Measurements from ENCODE around the gene FBN1.

The FBN1 gene

DNA sequence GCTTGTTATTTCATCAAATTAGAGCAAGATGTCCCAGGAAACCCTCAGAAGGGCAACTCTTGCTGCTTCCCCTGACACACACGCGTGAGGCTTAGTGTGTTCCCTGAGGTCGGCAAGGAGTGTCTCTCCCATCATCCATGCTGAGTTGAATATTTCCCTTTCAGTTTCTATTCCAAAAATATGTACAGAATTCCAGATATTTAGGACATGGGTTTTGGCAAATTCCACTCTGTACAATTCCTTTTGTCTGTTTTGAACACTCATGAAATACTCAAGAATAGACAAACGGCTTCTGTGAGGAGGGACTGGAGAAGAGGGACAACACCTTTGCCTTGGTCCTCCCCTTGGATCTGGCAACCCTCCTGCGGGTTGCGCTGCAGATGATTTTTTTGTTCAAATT is 176.2 kb downstream of the FBN1 start:
- no peak for DNase-seq (ENCODE audit: low spot score)

DNA sequence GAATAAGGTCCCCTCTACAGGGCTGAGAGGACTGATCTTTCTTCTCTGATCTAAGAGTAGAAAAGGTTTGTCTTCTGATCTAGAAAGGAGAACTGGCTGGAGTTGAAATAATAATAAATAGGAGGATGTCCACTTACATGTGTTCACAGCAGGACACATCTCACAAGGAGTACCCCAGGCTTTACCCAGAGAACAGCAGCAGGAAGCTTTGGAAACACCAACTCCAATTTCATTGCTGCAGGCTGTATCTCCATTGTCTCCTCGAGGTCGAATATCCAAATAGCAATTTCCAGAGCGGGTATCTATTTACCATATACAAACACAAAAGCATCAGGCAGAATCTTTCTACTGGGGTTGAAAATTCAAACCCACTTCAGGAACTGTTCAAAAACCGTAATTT is 177.7 kb downstream of the FBN1 start:
- DNase-seq (ENCODE audit: low spot score) = no peak

DNA sequence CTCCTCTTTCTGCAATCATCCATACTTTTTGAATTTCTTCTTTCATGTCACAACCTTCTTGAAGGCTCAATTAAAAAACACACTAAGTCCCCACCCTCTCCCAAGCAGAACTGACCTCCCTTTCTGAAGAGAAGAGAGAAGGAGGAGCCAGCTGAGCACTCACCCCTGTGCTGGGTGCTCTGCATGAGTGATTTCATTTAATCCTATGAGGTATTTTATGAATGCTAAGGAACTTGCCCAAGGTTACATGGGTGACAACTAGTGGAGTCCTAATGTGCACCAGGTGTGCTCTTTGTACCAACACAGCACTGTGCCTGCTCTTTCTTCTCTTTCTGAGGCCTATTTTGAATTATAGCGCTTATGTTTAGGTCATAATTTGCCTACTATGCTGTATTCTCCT is 178.7 kb downstream of the FBN1 start:
- DNase-seq (ENCODE audit: low spot score) = no peak

DNA sequence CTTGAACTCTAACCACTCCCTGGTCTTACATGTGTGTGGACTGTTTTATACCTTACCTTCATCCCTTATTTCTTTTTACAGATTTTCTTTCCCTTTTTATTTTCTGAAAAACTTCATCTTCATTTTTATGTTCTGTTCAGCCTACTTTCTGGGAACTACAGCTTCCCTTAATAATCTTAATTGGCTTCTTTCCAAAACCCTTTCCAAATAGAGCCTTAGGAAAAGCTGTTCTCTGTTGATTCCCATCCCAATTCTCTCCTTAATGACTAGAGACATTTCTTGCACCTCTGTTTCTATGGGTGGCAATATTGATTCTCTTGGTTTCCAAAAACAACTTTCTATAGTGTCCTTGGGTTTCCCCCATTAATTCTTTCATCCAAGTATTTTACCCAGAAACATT is 179.4 kb downstream of the FBN1 start:
- no peak for DNase-seq (ENCODE audit: low spot score)

DNA sequence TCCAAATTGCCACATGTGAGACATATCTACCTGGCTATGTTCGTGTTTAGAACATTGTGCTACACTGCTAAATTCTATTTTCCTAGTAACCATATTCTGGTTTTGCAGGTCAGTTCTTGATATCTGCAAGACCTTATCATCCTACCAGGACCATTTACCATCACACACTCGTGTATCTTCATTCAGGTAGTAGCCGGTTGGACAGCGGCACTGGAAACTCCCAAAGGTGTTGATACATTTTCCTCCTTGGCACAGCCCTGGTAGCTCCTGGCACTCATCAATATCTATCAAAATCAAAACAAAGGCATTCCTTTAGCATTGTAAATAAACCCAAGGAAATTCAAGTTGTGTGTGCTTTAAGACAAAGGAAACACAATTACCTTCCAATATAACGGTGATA is 180.1 kb downstream of the FBN1 start:
- DNase-seq (ENCODE audit: low spot score) = no peak

DNA sequence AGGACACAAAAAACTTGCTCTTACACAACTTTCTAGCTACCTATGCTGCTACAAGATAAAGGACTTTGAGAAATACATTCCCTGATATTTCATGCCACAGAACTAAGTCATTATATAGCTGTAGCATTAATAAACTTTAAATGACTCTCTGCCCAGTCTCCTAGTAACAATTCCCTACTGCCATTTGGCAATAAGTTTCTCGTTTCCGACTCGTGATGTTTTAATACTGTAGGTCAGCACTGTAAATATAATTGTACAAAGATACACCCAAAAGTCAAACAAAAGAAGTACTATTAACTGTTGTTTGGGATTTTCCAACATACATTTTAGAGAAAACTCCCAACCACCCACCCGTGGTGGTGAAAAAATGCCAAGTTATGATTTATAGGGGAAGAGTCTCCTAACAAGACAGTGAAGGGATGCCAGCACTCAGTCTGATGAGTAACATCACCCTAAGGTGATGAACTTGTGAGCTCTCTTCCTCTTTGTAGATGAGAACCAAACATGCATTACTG is 182.1 kb downstream of the FBN1 start:
- DNase-seq (ENCODE audit: low spot score) = no peak

DNA sequence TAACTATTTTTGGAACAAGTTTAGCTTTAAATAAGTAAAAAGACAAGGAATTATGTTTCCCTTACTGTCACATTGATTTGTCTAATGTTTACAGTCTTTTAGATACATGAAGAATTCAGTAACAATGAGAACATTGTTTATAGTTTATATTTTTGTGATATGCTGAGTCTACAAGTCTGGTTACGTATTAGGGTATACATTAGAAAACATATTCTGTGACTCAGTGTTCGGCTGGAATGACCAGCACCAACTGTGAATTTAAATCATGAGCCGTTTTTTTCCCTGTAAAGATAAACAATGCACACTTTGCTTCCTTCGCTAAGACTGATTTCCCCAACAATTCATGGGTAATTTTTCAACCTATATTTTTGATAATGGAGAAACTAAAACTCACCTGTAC is 182.8 kb downstream of the FBN1 start:
- DNase-seq (ENCODE audit: low spot score) = no peak

DNA sequence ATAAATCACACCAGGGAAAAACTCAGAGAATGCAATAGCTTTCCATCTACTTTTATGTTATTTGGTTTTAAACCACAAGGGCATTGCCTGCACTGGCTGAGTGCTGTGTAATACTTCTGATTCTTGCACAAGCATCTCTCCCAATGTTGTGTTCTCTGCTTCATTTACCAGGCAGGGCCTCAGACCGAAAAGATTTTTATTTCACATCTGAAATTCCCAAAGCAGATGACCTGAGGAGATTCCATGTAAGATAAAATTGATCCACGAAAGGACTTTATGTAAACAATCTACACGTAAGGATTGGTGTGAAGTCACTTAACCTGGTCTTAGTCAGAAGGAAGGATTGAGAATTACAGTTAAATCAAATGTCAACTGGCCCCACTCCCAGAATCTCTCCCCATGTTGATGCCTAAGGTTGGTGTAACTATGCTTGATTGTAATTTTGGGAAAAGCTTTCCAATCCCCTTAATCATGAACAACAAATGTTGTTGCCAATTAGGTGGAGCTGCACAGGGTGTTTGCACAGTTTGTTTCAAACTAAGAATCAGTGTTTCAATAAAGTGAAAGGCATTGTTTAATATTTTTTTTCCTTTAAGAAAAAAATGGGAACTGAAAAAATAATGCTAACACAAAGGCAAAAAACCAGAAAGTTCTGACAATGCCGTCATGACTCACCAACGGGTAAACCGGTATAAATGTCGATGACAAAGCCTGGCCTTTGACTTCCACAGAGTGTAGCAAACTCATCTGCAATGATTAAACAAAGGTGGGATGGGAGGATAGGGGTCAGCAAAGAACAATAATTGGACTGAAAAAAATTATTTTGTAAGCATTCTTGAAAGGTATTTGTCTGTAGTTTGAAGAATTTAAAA is 185.7 kb downstream of the FBN1 start:
- DNase-seq (ENCODE audit: low spot score) = no peak

DNA sequence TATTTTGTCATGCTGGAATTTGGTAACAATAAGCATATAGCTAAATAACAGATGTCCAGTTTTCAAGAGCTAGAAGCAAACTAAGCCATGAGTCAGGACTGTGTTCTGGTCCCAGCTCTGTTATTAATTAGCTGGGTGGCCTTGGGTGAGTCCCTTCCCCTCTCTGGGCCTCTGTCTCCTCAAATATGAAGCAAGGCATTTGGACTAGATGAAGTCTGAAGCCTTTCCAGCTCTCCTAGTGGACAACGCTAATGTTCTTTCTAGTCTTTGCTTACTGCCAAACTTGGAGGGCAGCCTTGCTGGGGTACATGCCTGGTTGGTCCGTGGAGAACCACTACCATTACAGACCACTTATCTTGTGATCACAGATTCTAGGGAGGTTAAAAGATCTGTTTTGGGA is 186.6 kb downstream of the FBN1 start:
- no peak for DNase-seq (ENCODE audit: low spot score)

DNA sequence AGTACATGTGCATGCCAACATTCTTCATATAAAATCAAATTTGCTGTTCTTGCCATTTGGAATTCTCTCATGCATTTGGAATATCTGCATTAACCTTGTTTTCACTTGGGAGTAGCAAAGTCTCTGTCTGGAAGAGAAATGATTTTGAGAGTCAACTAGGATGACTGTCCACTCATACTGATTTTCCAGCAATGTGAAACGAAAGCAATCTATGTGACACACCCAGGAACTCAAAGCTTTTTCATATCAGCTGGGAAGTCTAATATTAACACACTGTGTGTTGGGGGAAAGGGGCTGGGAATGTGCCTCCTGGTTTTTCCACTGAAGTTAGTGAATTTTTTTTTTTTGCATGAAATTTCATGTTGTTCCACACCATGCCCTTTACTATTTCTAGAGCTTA is 189.4 kb downstream of the FBN1 start:
- no peak for DNase-seq (ENCODE audit: low spot score)

DNA sequence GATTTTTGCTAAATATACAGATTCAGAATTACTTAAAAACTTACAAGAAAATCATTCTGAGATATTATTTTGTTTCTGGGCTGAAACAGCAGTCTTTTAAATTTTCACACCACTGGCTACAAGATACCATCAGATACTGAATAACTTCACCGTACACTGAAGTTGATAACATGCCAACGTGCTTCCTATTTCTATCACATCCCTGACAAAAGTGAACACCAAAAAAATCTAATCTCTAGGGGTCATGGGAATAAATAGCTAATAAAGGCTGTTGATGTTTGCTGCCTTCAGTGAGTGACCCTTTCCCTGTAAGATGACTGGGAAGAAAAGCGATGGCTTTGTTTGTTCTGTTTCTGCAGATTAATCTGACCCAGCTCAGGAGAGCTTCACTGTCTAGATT is 193.8 kb downstream of the FBN1 start:
- DNase-seq (ENCODE audit: low spot score) = no peak

DNA sequence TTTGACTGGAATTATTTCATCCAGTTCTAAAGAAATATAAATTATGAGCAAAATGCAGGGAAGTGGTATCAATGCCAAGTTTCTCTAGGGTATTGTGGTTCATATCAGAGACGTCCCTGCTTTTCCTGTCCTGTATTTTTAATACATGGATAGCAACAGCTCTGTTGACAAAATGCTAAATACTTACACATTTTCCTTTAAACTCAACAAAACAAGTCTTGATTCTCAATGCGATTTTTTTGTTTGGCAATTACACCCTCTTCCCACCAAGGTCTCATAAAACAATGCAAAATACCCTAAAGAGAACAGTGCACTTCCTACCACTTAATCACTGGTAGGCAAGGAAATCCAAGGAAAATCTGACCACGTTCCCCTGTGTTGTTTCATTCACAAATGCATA is 194.3 kb downstream of the FBN1 start:
- no peak for DNase-seq (ENCODE audit: low spot score)

DNA sequence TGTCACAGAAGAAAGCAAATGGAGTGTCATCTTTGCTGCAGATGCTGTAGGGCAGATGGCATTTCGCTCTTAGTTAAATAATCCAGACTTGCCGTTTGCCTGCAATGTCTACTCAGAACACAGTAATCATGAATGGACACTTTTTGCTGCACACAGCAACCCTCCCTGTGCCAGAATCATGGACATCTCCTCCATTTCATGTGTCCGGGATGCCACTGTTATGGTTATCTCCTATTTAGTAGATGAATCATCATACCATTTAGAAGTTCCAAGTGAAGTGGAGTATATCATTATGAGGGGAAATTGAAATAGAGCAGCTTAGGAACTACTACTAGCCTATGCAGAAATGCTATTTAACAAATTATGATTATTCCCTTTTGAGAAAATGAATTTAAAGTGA is 195.8 kb downstream of the FBN1 start:
- no peak for DNase-seq (ENCODE audit: low spot score)

DNA sequence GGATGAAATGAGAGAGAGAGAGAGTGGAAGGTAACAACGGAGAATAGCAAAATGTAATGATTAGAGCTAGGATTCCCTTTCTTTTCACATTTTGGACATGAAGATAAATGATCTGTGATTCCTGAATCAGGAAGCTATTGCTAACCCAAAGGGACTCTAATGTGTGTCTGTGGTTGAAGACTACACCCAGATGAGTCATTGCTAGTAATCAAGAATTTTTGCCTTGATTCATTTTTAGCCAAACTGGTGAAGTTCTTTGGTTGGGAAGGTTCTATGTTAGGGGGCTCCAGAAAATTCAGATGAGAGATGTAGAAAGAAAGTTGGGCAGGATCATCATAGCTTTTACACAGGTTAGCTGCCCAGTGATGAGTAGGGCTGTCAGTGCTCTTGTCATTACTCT is 197.9 kb downstream of the FBN1 start:
- DNase-seq (ENCODE audit: low spot score) = no peak

DNA sequence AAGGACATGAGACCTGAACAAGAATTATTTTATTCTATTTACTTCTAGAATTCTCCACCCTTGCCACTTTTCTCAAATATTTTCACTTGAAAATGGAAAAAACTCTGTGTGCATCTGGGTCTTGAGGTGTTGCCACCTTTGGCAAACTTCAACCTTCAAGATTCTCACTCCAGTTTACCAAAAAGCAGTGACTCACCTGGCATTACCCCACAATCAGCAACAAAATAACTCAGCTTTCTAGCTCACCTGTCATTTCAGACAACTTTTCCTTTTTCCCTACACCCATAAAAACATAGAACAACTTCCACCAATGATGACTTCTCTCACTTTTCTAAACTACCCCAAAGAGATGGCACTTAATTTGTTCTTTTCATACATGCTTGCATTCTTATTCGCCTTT is 198.5 kb downstream of the FBN1 start:
- no peak for DNase-seq (ENCODE audit: low spot score)

DNA sequence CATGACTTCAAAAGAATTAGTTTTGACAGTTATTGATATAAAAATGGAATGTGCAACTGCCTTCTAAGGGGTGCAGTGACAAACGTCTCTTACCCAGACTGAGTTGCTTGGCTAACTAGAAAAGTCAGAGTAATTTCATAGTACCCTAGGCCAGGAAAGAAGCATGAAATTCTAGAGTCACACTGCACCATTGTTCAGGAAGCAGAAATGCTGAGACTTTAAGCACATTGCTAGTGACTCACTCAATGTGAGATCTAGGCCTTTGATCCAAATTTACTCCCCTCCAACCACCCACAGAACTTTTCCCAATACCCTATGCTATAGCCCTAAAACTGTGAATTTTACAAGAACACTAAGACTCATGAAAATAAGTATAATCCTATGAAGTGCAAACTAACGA is 203.5 kb downstream of the FBN1 start:
- no peak for DNase-seq (ENCODE audit: low spot score)

DNA sequence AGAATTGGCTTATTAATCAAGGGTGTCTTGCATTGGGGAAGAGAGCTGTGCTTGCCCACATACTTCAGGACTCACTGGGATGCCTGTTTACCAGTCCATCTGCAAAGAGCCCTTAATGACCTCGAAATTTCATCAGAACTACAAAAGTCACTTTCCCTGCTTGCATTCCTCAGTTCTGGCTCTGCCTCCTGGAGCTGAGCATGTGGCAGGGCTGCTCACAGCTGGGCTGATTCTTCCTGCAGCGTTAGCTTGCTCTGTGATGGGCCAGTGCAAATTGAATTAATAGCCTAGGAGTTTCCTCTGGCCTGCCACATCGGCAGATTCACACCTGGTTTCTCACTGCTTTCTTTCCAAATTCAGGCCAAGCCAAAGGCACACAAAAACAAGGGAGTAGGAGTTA is 205.4 kb downstream of the FBN1 start:
- no peak for DNase-seq (ENCODE audit: low spot score)

DNA sequence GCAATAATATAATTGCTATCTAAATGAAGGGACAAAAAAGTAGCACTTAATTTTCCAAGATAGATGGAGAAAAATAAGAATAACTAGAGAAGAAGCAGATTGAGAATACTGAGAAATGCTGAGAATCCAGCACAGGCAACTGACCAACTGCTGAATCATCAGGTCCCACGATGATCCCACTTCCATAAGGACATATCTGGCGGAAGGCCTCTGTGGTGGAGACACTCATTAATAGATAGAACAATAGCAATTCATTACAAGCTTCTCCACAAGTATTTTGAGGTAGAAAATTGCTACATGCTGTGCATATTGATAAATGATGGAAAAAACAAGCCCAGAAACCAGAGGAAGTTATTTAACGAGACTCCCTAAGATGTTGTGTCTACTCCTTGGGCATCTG is 208.3 kb downstream of the FBN1 start:
- no peak for DNase-seq (ENCODE audit: low spot score)

DNA sequence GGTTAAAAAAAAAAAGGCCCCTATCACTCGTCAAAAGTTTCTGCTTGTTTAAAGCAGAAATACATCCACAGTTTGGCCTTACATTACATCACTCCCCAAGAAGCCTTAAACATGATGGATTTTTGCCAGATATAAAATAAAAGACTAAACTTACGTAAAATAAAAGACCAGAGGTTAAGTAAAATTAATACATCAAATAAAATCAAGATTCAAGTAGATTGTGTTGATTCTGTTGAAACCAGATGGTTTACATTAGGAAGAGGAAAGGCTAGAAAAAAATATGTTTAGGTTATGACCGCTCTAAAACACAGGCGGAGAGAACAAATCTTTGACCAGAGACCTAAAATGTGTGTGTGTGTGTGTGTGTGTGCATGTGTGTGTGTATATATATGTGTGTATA is 210.2 kb downstream of the FBN1 start:
- DNase-seq (ENCODE audit: low spot score) = no peak

DNA sequence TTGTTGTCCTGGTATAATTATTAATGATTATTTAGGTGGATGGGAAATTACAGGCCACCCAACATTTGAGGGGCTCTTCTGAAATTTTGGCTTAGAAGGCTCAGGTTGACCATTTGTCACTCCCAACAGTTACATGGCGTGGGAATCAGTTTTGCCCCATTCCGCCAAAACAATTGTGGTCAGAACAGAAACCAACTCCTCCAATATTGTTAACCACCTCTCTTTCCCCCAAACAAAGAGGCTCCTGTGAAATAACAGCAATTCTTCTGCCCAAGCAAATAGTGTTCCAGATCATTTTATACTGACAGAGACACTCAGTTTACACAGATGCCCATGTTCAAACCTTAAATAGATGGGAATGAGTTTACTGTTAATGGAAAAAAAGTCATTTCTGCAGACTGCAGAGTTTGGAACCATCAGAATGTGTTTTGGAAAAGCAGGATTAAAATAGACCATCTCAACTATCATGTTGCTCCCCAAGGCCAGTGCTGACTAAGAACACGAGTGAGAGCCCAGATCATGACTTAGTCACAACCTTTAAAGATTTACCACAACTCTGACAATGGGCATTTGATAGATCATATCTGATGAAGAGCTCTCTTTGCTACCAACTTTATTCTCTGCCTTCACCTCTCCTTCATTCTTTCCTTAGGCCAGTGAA is 212.2 kb downstream of the FBN1 start:
- DNase-seq (ENCODE audit: low spot score) = no peak

DNA sequence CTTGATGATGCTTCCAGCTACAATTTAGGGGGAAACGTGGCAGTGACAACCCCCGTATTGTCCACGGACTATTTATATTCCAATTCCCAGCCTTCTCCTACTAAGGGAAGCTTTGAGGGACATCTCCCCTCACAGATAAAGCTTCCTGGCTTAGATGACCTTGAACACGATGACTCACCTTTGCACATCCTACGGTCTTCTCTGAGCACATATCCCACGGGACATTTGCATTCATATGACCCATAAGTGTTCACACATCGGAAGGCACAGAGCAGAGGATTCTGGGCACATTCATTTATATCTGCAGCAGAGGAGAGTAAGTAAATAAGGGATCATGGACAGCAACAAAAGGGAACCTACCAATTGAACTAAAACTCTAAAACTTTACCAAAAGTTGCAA is 212.8 kb downstream of the FBN1 start:
- no peak for DNase-seq (ENCODE audit: low spot score)

DNA sequence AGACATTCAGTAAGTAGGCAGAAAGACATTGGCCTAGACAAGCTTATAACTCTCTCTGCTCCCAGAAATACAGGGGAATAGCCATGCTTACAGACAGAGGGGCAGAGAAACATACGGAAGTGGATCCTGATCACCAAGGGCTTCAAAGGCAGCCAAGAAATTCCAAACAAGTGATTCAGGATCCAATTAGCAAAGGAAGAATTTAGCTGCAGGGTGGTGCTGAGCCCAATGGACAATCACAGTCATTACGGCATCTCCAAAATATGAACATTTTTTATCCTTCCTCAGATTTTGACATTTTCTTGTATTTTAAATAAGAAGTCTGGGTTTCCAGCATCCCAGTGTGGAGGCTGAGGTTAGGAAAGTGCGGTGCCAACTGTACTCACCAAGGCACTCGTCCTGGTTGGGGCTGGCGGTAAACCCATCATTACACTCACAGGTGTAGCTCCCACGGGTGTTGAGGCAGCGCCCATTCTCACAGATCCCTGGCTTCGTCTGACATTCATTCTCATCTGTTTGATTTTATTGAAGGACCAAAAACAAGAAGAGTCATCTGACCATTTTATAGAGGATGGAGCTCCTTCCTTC is 217.5 kb downstream of the FBN1 start:
- no peak for DNase-seq (ENCODE audit: low spot score)

DNA sequence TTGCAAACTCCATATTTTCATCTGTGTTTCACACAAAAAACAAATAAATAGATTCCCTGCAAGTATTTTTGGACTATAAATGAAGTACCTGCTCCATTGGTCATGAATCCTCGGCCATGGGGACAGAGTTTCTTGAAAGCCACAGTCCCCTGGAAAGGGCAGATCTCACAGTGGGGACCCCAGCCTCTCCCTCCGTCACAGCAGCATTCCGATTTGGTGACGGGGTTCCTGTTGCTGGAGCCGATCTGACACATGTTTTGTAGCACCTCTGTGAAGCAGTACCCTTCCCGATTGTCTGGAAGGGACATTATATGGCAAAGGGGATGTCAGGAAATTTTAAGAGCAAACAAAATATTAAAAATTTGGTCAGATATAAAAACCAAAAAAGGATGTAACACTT is 218.0 kb downstream of the FBN1 start:
- no peak for DNase-seq (ENCODE audit: low spot score)

Data from cerebellar cortex (tissue), 1 donor.